DMS53 (cell line): Measurements from ENCODE around the gene LPIN3.

Source experiments
- DNase-seq: peaks from one replicate; lab custom pipeline; 2025; lab: John Stamatoyannopoulos, UW

LPIN3 gene

DNA sequence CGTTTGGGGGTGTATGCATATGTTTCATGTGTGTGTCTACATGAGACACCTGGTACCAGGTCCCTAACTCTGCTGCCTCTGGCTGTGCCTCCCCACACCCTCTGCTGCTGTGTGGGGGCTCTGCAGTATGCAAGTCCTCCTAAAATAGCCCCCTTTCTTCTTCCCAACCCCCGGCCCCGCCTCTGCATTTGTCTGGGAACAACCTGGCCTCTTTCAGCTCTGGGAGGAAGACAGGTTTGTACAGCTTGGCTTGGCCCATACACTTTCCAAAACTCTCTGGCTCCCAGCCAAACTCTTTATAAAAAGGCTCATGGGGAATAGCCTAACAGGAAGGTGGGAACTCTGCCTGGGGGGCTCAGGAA is 53.1 kb downstream of the LPIN3 start:
- DNase-seq = no peak

DNA sequence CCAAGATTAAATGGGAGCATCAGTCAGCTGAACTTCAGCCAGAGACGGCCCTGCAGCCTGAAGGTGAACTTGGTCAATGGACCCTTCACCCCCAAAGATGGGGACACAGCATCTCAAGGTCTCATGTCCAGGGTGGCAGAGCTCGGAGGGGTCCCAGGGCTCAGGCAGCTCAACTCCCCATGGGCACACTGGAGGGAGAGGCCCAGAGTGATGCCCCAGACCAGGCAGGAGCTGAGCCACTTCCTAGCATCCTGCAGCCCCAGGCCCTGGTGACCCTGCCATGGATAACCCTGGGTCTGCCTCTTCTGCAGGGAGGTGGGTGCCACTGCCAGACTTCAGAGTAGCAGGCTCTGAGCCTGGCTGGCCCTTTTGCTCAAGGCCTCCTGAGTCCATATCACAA is 53.5 kb downstream of the LPIN3 start:
- no peak for DNase-seq

DNA sequence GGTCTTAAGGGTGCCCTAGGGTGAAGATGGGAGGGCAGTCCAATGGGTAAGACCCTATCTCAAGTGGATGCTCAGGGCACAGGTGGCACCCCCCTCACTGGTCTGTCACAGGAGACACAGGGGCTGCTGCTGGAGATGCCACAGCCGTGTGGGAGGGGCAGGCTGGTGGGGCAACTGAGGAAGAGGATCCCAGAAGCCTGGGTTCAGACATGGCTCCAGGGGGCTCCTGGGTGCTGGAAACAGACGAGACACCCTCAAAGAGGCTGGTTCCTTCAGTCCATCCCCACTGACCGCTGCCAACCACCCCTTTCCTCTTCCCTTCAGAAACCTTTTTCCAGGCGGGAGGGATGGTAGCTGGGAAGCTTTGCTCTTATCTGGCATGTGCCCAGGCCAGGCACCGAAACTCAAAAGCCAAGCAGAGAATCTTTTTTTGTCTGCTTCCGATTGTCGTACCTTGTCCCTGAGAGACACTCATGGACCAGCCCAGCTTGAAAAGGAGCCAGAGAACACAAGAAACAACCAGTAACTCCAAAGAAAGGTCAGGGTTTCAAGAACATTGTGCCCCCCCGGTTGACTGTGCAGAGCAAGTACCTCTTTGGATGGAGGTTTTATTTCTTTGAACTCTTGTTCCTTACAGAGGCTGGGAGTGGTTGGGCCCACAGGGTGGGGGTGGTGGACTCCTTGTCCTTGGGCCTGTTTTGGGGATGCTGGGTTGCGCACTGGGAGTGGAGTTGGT is 54.5 kb downstream of the LPIN3 start:
- no peak for DNase-seq

GRCh38 chr20:41395667-41396664 is 55.3 kb downstream of the LPIN3 start:
- peak; percentile 21 for DNase-seq

- no peak for DNase-seq
Observed at GRCh38 chr20:41398408-41398807, 57.8 kb downstream of the LPIN3 start.

DNA sequence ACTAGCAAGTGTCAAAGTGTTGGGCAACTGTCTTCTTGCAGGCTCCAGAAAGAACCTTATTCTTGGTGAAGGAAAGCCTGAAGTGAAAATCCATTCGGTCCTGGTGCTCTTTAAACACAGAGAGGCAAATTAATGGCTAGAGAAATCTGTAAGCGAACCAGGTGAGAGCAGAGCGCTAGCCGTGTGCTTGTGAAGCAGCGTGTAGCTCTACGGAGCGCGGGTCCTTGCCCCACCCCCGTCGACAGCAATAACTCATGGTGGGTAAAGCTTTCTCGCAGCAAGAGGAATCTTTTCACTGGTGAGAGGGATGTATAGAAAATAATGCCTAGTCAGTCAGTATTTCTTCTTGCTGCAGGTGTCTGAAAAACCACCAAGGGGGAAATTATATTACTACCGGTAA is 63.0 kb downstream of the LPIN3 start:
- no peak for DNase-seq

- no peak for DNase-seq
Observed at GRCh38 chr20:41405436-41405835, 64.8 kb downstream of the LPIN3 start.

DNA sequence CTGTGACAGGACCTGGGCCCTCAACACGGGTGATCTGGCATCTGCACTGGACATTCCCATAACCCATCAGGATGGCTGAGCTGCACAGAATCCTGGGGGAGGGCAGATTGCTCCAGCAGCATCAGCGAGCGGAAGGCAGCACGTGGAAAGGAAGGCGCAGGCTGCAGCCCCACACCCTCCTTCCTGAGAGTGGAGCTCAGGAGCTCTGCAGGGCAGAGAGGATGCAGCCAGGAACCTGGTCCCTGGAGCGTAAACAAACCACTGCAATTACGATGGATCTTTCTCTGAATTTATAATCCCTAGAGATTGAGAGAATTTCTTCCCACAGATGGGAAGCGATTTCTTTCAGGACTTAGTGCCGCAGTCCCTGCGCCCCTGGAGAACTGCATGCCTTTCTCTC is 65.7 kb downstream of the LPIN3 start:
- no peak for DNase-seq

DNA sequence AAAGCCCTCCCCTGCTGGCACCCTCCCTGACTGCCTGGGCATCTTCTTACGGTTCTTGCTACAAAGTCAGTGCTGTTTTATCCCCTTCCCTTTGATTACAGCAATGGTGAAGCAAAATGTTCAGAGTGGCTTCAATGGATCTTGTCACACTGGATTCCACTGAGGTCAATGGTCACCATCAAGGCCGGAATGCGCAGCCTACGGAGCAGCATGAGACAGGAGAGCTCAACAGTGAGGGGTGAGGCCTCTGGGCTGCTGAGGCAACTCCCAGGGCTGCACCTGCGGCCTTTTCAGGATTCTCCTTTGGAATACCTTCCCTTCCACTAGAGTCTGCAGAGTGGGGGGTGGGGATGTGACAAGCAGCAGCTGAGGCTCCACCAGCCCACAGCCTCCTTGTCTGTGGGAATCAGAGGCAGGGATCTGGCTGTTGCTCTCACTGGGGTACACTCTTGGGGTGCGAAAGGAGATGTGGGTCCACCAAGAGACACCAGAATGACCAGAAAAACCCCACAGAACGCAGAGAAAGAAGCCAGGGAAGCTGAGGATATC is 66.3 kb downstream of the LPIN3 start:
- DNase-seq = no peak

GRCh38 chr20:41407607-41408006 is 67.0 kb downstream of the LPIN3 start:
- no peak for DNase-seq

- no peak for DNase-seq
Observed at GRCh38 chr20:41408156-41408794, 67.7 kb downstream of the LPIN3 start.

- no peak for DNase-seq
Observed at GRCh38 chr20:41408986-41409385, 68.4 kb downstream of the LPIN3 start.
